Fibroblast of lung (primary cell): ENCODE data around the gene NTN3. TPM values are rescaled to one million over a fixed set of nuclear protein-coding genes. Genes with fewer than 3 reads are reported as not detected.

ENCODE experiments used
- DNase-seq, 2 donors: peaks; one replicate each; pipeline versions ENCODE4 v3.0.0 to v3.0.0-alpha.2; 2010; ENCODE audit warnings: low read depth in 2 of 2
- H2AFZ ChIP-seq: 2 replicates; pipeline ENCODE4 v1.5.1; 2012; ENCODE audit warnings: low read length, control low read depth, inconsistent platforms
- H3K27ac ChIP-seq: 2 replicates; pipeline ENCODE4 v1.5.1; 2011; ENCODE audit warnings: low read length, control low read depth; ENCODE audit not compliant: insufficient read depth
- H3K27me3 ChIP-seq: 2 replicates; pipeline ENCODE4 v1.5.1; 2011; ENCODE audit warnings: mild to moderate bottlenecking, low read length; ENCODE audit not compliant: control insufficient read depth, insufficient read depth
- H3K36me3 ChIP-seq: 2 replicates; pipeline ENCODE4 v1.5.1; 2011; ENCODE audit warnings: low read length; ENCODE audit not compliant: control insufficient read depth, insufficient read depth
- H3K4me1 ChIP-seq: 2 replicates; pipeline ENCODE4 v1.5.1; 2011; ENCODE audit warnings: low read length; ENCODE audit not compliant: control insufficient read depth, insufficient read depth; ENCODE audit errors: extremely low read depth
- H3K4me2 ChIP-seq: 2 replicates; pipeline ENCODE4 v1.5.1; 2011; ENCODE audit warnings: low read length, control low read depth; ENCODE audit not compliant: insufficient read depth; ENCODE audit errors: extremely low read depth
- H3K4me3 ChIP-seq, 4 experiments: fragments of 200-600 bp in 1 of 4; sonication (generic) in 1 of 4; replicated peaks in 1 of 4; 2 replicates each; pipeline ENCODE4 v1.5.1; 2011 to 2016; ENCODE audit warnings: low read length in 4 of 4, low read depth in 3 of 4, mild to moderate bottlenecking in 3 of 4, control low read depth in 2 of 4, inconsistent platforms in 1 of 4, mixed read lengths in 1 of 4; ENCODE audit not compliant: insufficient read depth in 1 of 4; ENCODE audit errors: control extremely low read depth in 1 of 4
- H3K79me2 ChIP-seq: 2 replicates; pipeline ENCODE4 v1.5.1; 2012; ENCODE audit warnings: mild to moderate bottlenecking, low read length, inconsistent platforms; ENCODE audit not compliant: control insufficient read depth, insufficient read depth
- H3K9ac ChIP-seq: 2 replicates; pipeline ENCODE4 v1.5.1; 2011; ENCODE audit warnings: mild to moderate bottlenecking, low read length, control low read depth; ENCODE audit not compliant: insufficient read depth
- H3K9me3 ChIP-seq: 2 replicates; pipeline ENCODE4 v1.5.1; 2012; ENCODE audit warnings: low read depth, low read length; ENCODE audit not compliant: control insufficient read depth, insufficient read depth
- H4K20me1 ChIP-seq: 2 replicates; pipeline ENCODE4 v1.5.1; 2011; ENCODE audit warnings: low read length; ENCODE audit not compliant: control insufficient read depth, insufficient read depth; ENCODE audit errors: extremely low read depth
- EZH2 ChIP-seq: IDR thresholded peaks from 2 replicates; pipeline ENCODE4 v1.5.1; 2012; ENCODE audit warnings: low read length, control low read depth, mild to moderate bottlenecking; ENCODE audit errors: missing control alignments
- polyA plus RNA-seq, 2 donors: library from polyadenylated mRNA; depleted of rRNA in 1 of 2; stranded (reverse) in 1 of 2; unstranded in 1 of 2; fragments of >200 nt; gene quantifications; 2 replicates each; pipeline ENCODE4 v1.2.1, GENCODE V29; 2011 to 2012; ENCODE audit warnings: missing spikeins in 1 of 2
- total RNA-seq: library from RNA; depleted of rRNA; stranded (reverse); fragments of >200 nt; gene quantifications from 2 replicates; pipeline ENCODE4 v1.2.1, GENCODE V29; 2014
- TF ChIP-seq, protein P1 (sequence below), 2 donors: IDR thresholded peaks in 1 of 2; conservative IDR thresholded peaks in 1 of 2; 1 replicate in 1 of 2; 2 replicates in 1 of 2; pipeline ENCODE4 v1.5.1; 2011 to 2012; ENCODE audit warnings: low read length in 2 of 2, control low read depth in 1 of 2, inconsistent platforms in 1 of 2, low read depth in 1 of 2, mild to moderate bottlenecking in 1 of 2

Gene NTN3
- total and polyA plus RNA-seq, 2 donors (not counting 1 experiment from before 2014, with no cell fraction given), result 0.08 to 2.1 TPM

DNA sequence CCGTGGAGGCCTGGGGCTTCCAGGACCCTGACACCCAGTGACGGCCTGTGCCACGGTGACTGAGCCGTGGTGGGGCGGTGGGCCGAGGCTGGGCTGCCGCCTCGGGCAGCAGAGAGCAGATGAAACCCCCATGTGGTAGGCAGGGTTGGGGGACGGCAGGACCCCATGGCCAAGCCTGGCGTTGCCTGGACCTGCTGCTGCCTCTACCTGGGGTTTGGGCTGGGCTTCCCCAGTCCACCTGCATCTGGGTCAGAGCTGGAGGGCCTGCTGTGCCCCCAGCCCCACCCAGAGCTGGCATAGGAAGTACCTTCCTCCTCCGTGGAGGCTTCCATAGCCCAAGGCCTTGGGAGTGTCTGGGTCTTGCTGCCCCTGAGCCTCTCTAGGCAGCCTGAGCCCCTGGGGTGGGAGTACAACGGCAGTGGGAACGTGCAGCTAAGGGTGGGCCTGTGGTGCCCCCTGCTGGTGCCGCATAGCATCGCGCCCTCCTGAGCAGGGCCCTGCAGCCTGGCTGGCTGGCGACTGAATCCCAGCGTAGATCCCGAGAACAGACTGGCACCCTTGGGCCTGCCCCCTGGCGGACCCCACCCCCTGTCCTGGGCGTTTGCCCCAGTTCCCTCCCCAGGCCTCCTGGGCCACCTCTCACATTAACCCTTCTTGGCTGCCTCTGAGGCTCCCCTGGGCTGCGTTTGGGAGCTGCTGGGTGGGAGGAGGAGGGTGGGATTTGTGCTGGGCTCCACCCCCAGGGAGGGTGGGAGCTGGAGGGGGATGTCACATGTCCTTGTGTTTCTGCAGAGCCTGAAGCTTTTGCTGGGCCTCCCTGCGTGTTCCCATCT is 30.0 kb downstream of the NTN3 start:
- no peak overlapping the region for H3K27ac ChIP-seq
- no peak overlapping the region for H3K4me2 ChIP-seq
- TF ChIP-seq EZH2, result no peak
- TF ChIP-seq, protein P1, sequence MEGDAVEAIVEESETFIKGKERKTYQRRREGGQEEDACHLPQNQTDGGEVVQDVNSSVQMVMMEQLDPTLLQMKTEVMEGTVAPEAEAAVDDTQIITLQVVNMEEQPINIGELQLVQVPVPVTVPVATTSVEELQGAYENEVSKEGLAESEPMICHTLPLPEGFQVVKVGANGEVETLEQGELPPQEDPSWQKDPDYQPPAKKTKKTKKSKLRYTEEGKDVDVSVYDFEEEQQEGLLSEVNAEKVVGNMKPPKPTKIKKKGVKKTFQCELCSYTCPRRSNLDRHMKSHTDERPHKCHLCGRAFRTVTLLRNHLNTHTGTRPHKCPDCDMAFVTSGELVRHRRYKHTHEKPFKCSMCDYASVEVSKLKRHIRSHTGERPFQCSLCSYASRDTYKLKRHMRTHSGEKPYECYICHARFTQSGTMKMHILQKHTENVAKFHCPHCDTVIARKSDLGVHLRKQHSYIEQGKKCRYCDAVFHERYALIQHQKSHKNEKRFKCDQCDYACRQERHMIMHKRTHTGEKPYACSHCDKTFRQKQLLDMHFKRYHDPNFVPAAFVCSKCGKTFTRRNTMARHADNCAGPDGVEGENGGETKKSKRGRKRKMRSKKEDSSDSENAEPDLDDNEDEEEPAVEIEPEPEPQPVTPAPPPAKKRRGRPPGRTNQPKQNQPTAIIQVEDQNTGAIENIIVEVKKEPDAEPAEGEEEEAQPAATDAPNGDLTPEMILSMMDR (conservative IDR thresholded peaks at IDR 0.05 in 1 of 2, IDR thresholded peaks at IDR 0.05 in 1 of 2; ENCODE audit: low read depth in 1 of 2, low read length in 2 of 2), result peak; percentile 91 to 94
- no peak overlapping the region for H3K9ac ChIP-seq
- H3K4me3 ChIP-seq, result peak overlapping the region in 1 of 4 experiments; percentile 25
- H3K79me2 ChIP-seq, result no peaks in the 10 kb centered on the region
- peak; percentile 58 to 83 for DNase-seq
- H3K4me1 ChIP-seq, result peaks cover 6% of the 10 kb centered on the region
- no peaks in the 10 kb centered on the region for H4K20me1 ChIP-seq
- no peaks in the 10 kb centered on the region for H3K9me3 ChIP-seq
- no peak overlapping the region for H2AFZ ChIP-seq
- no peaks in the 10 kb centered on the region for H3K27me3 ChIP-seq
- H3K36me3 ChIP-seq, result peaks cover 10% of the 10 kb centered on the region

DNA sequence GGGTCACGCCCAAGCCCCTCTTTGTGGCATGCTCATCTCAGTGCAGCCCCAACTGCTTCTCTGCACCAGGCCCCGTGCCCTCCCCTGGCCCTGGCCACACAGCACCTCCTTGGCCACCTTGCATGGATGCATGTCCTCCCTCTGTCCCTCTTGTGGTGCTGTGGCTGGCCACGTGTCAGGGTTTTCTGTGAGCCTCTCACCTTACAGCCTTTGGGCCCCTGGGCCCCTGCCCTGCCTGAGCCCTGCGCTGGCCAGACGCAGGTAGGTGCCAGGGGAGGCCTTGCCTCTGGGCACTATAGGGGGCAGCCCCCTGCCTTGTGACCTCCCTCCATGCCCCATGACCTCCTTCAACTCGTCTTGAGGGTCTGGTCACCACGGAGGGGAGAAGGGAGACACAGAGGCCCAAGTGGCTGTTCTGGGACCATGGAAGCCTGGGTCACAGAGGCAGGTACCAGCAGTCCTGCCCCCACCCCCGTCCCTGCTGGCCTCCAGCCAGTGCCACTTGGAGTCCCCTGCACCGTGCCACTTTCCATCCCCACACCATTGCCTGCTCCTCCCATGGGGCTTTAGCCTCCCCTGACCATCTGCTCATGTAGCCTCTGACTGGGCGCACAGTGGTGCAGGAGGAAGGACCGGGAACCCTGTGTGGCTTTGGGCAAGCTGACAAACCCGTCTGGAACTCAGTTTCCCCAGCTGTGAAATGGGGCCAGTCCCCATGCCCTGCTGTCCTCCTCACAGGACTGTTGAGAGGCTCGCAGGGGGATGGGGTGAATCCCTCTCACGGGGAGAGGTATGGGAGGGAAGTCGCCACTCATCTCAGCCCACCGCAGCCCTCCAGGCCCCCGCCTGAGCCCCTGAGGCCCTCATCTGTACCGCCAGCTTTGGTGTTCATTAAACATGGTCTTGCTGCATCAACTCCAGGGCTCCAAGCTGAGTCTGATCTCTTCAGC is 31.1 kb downstream of the NTN3 start:
- H3K79me2 ChIP-seq, result no peaks in the 10 kb centered on the region
- H3K4me2 ChIP-seq, result no peak overlapping the region

More for the DNA sequence above, 31.1 kb downstream of the NTN3 start:
- H3K27ac ChIP-seq, result no peak overlapping the region
- H2AFZ ChIP-seq, result no peak overlapping the region
- H3K9me3 ChIP-seq, result no peaks in the 10 kb centered on the region
- peaks cover 4% of the 10 kb centered on the region for H3K36me3 ChIP-seq
- peaks cover 3% of the 10 kb centered on the region for H3K4me1 ChIP-seq
- no peak for DNase-seq
- no peak for TF ChIP-seq EZH2
- TF ChIP-seq, protein P1 (conservative IDR thresholded peaks at IDR 0.05 in 1 of 2, IDR thresholded peaks at IDR 0.05 in 1 of 2; ENCODE audit: low read depth in 1 of 2, low read length in 2 of 2), result no peak
- no peak overlapping the region for H3K9ac ChIP-seq
- H4K20me1 ChIP-seq, result no peaks in the 10 kb centered on the region
- no peak overlapping the region for H3K4me3 ChIP-seq
- H3K27me3 ChIP-seq, result no peaks in the 10 kb centered on the region
